Erythroblast (primary cell): ENCODE data around the gene SLC26A9.

Experiments used
- GATA1 ChIP-seq: IDR thresholded peaks from 2 replicates; pipeline ENCODE4 v1.6.1; 2011; ENCODE audit warnings: low read depth, mild to moderate bottlenecking, control low read depth, low read length, moderate library complexity
- POLR2A ChIP-seq: IDR thresholded peaks from 2 replicates; pipeline ENCODE4 v1.6.1; 2011; ENCODE audit warnings: mild to moderate bottlenecking, low read length

- no peak for TF ChIP-seq POLR2A
- TF ChIP-seq GATA1 = no peak
Observed at GRCh38 chr1:205950826-205951549, 7.7 kb upstream of the SLC26A9 start.
